ENCODE measurements around the gene F12.
A peak's percentile ranks its signal among the peaks of the same experiment; 100 is the strongest.

The F12 gene

DNA sequence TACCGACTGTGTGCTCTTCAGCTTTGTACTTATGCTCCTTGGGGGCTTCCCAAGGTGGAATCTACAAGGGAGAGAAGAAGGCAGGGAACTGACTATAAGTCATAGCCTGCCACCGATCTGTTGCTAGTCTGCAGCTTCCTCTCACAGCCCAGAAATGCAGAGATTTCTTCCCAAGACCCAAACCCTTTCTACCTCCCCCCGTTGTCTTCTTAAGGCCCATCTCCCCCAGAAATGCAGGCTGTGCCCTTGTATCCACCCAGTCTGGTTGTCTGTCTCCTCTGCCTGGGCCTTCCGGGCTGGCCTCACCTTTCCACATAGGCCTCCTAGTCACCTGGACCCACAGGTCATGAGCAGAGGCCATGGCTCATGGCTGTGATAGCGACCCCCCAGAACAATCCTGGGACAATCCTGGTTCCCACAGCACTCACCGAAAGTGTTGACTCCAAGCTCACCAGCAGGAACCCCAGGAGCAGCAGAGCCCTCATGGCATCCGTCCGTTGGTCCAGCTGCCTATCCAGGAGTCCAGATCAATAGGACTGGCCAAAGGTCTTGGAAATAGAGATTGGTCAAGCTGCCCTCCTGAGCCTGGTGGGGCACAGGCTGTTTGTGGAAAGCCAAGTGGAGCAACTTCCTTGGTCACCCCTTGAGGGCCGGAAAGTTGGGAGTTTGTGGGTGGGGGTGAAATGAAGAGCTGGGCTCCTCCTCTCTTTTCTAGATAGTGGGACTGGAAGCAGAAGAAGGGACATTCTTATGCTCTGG lies at the start of gene F12:
F12 (minus strand) TSS at position 522 of the 759 bp plus-strand sequence; CDS start at position 485, 37 bp downstream.
- DNase-seq = no peak

DNA sequence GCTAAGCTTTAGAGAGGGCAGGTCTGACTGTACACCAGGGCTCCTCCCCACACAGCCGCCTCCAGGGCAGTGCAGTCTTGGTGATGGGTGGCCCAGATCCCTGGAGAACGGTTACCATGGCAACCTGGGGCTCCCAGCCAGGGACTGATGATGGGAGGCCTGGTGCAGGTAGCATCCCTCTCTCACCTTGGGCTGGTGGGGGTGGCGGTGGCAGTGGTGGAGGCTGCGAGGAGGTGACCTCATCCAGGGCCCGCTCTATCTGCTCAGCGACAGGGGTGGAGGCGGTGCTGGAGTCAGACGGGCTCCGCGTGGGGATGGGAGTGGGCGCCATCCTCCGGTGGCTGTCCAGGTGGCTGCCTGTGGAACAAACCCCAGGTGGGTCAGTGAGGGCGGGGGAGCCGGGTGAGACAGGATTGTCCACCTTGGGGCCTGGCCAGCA lies 49.6 kb upstream of the F12 start:
- DNase-seq = no peak

DNA sequence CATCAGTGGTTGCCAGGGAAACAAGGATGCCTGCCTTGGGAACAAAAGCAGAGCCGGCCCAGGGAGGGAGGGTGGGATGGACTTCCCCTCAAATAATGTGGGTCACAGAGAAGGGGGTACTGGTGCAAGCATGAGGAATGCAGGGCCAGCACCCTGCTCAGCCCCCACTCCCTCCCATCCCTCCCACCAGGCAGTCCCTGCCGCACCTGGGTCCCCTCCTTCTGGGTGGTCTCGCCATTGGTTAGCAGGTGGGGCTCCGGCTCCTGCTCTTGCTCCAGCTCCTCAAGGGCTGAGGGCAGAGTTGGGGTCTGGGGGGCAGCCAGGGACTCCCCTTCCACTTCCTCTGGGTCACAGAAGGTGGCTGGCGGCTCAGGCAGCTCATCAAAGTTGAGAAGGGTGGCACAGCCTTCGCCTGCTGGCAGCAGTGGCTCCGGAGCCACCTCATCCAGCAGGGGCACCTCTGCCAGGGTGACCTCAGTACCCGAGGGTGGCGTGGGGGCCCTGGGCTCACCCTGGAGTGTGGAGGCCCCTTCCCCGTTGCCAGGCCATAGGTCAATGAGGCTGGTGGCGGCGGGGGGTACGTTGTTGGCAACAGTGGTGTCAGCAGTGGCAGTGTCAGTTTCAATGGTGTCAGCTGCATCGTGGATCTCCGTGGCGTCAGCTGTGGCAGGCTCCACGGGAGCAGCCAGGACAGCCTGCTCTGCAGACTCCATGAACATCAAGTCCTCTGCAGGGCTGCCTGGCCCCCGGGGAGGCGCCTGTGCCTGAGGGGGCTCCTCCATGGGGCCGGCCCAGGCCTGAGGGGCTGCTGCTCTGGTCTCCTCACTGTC lies 48.7 kb upstream of the F12 start:
- DNase-seq = no peak

DNA sequence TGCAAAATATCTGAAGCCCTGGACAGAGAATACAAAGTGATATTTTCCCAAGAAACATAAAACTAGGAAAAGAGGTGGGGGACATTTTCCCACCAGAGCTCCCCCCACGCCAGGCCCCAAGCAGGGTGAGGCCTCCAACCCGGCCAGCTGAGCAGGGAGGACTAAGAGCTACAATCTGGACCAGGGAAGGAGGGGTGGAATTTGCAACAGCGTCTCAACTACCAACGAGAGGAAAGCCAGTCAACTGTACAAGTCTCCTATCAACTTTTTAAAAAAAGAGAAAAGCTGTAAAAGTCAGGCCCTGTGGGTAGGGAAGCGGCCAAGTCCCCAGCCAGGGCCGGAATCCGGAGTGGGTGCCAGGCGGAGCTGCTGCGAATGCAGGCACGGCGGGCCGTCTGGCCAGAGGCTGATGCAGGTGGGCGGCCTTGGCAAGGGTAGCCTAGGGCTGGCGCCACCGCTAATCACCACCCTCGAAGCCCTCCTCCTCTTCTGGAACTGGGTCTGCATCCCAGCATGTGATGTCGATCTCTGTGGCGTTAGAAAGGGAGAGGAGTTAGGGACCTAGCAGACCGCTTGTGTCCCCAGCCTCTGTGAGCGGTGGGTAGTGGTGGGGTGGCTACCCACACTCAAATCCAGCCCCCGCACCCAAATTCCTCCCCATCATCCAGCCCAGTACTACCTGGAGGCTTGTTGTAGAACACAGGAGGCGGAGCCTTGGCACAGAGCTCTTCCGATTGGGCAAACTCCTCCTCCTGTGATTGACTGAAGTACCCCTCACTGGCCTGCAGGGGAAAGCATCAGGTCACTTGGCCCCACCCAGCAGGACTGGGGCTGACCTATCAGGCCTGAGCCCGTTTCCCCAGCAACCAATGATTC lies 47.9 kb upstream of the F12 start:
- DNase-seq = peak; percentile 84

DNA sequence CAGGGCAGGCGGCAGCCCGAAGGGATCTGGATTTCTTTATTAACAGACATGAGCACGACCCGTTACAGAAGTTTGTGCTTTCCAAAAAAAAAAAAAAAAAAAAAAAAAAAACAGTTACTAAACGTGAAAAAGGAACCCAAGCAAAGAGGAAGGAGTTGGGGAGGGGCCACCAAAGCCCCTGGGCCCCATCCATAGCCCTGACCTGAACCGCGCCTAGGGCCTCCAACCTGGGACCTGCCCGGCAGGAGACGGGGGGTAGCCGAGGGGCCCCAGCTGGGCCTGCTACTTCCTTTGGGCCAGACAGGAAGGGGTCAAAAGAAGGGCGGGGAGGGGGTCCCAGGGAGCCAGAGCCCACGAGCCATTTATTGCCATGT lies 47.2 kb upstream of the F12 start:
- DNase-seq = no peak

DNA sequence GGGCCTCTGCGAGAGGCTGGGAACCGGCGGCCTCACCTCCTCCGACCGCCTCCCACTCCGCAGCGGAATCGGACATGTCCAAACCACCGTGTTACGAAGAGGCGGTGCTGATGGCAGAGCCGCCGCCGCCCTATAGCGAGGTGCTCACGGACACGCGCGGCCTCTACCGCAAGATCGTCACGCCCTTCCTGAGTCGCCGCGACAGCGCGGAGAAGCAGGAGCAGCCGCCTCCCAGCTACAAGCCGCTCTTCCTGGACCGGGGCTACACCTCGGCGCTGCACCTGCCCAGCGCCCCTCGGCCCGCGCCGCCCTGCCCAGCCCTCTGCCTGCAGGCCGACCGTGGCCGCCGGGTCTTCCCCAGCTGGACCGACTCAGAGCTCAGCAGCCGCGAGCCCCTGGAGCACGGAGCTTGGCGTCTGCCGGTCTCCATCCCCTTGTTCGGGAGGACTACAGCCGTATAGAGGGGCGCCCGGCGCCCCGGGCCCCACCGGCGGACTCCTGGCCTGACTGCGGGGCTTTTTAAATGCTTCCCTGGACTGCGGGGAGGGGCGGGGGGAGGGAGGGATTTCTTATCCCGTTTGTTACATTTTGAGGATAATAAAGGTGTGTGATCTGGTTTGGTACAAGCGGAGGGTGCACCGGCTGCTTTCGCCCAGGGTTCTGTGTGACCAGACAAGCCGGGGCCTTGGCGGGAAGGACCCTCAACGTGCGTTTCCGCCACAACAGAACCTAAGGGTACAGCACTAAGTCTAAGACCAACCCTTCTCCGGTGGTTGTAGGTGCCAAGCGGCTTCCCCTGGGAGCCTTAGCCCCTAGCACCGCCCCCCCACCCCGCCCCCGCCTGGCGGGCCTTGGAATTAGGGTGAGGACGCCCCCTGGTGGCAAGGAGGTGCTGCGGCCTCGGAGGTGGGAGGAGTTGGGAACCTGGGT lies 46.6 kb upstream of the F12 start:
- peak; percentile 87 for DNase-seq

DNA sequence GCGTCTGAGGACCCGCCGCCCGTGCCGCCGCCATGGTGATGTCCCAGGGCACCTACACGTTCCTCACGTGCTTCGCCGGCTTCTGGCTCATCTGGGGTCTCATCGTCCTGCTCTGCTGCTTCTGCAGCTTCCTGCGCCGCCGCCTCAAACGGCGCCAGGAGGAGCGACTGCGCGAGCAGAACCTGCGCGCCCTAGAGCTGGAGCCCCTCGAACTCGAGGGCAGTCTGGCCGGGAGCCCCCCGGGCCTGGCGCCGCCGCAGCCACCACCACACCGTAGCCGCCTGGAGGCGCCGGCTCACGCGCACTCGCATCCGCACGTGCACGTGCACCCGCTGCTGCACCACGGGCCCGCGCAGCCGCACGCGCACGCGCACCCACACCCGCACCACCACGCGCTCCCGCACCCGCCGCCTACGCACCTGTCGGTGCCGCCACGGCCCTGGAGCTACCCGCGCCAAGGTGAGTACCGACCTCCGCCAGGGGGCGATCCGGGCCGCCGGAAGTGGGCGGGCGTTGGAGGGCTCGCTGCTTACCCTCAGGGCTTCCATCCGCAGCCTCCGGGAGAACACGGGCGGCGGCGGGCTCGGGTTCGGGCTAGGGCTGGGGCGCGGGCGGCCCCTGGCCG lies 45.8 kb upstream of the F12 start:
- peak; percentile 84 for DNase-seq

DNA sequence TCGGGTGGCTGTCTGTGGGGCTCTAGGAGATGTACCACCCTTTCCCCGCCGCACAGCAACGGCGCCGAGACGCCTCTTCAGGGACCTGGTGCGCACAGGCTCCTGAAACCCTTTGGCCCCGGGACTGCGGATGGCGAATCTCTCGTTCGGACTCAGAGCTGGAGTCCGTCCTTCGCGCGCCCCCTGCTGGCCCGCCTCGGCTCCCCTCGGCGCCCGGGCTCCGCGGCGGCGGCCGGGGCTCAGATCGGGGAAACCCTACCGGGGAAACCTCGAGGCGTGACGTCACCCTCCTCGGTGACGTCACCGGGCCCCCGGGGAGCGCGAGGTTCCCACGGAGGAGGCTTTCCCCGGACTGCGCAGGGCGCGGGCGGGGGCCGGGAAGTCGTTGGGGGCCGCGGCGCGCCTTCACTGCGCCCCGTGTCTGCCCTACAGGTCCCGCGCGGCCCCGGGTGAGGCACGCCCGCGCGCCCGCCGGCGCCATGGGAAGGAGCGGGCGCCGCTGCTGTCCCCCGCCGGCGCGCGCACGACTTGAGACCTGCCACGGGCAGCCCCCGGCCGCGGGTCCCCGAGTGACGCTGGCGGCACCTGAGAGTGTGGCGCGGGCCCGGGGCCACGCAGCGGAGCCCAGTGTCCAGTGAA lies 45.2 kb upstream of the F12 start:
- DNase-seq = peak; percentile 83

DNA sequence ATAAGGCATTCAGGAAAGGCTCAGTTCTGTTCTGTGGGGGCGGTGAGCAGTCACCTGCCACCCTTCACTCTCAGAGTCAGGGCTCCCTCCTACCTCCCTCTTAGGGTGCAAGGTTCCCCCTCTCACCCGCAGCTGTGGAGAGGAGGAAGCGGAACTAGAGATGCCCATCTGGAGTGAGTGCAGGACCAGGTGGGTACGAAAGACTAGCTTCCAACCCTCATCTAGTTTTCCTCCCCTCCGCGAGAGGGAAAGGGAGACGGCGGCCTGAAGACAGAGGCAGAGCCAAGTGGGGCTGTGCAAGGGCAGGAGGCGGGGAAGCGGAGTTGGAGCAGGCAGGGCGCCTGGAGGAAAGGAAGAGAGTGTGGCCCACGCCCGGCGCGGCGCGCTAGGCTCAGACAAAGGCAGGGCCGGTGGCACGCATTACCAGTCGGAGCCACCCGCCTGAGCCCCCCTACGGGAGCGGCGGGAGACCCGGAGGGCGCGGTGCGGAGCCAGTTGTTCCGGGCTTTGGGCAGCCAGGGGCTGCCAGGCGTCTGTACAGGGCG lies 44.6 kb upstream of the F12 start:
- no peak for DNase-seq

DNA sequence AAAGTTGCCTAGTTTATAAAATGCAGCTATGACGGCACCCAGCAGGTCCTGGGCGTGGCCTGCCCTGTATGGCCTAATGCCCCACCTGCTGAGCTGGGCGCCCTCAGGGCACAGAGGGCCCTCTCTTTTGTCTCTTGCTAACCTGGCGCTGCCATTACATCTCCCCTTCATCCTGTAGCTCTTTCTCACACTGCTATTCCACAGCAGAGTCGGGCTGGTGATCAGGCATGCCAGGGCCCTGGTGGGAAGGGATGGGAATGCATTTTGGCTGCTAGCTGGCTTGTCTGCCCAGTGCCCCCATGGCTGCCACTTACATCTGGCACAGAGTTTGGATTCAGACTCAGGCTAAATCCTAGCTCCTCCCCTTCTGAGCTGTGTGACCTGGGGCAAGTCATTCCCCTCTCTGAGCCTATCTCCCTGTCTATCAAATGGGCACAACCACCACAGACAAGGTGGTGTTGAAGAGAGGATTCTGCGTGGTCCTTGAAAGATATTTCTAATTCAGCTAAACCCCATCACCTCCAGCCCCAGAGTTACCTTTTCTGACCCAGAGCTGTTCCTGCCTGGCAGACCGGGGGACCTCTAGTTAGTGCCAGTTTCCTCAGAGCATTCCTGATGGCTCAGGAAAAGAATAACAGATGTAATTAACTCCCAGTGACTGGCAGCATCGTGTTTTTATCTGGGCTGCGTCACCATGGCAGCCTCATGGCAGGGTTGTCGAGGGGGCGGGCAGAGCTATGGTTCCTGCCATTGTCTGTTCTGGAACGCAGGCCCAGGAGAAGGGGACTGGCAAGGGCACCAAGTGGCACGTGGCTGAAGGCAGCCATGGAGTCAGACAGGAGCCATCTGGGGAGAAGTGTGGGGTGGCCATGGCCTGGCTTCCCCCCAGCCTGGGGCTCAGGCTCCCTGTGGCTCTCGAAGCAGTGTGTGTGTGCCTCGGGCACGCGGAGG lies 43.6 kb upstream of the F12 start:
- no peak for DNase-seq

DNA sequence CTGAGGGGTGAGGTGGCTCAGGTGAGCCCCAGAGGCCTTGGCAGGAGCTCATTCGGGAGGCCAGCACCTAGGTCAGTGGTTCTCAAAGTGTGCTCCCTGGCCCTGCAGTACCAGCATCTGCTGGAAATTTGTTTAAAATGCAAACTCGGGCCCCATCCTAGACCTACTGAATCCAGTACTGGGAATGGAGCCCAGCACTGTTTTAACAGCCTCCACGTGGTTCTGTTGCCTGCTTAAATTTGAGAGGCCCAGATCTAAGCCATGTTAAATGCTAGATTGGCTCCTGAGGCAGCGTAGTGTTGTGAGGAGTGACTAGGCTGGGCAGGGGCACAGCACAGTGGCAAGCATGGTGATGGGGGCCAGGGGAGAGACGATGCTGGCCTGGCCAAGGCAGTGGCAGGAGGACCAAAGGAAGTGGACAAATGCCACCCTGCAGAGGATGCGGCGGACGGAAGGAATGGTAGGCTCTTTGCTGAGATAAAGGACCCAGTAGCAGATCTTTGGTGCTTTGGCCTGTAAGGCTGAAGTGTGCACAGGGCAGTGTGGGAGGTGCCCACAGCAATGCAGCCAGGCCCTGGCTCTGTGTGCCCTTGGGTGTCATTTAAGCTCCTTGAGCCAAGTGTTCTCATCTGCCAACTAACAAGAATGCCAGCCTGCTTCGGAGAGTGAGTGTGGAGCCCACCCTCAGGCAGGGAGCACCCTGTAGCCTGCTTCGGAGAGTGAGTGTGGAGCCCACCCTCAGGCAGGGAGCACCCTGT lies 41.5 kb upstream of the F12 start:
- DNase-seq = no peak

DNA sequence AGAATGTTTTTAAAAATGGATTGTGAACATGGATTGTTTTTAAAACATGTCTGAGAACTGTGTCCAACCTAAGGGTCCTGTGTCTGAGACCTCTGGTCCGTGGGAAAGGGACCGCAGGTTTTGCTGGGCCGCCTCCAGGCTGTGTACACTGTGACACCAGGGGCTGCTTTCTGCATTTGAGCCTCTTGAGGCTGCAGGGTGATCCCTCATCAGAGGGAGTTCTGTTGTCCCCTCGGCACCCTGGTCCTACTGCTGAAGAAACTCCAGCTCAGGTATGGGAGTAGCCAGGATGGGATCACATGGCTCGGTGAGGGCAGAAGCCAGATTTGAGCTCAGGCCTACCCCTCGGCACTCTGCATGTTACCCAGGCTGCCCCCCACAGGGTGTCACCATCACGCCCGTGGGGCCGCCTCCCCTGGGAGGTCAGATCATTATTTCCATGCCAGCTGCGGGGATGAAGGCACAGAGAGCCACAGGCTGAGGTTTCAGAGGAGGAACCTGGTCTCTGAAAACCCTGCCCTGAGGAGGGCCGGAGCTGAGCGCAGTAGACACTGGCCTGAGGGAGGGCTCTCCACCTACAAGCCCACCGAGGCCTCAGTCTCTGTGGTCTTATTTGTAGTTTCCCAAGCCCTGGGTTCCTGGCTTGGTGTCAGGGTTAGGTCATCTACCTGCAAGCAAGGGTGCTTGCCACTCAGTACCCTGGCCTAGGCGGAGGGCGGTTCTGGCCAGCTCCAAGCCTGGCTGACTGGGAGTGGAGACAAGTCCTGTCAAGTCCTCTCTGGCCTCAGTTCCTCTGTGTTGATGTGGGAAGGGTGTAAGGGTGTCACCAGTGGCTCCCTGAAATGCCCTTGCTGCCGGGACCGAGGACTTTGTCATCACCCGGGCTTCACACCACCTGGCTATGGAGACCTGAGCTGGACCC lies 40.0 kb upstream of the F12 start:
- no peak for DNase-seq

DNA sequence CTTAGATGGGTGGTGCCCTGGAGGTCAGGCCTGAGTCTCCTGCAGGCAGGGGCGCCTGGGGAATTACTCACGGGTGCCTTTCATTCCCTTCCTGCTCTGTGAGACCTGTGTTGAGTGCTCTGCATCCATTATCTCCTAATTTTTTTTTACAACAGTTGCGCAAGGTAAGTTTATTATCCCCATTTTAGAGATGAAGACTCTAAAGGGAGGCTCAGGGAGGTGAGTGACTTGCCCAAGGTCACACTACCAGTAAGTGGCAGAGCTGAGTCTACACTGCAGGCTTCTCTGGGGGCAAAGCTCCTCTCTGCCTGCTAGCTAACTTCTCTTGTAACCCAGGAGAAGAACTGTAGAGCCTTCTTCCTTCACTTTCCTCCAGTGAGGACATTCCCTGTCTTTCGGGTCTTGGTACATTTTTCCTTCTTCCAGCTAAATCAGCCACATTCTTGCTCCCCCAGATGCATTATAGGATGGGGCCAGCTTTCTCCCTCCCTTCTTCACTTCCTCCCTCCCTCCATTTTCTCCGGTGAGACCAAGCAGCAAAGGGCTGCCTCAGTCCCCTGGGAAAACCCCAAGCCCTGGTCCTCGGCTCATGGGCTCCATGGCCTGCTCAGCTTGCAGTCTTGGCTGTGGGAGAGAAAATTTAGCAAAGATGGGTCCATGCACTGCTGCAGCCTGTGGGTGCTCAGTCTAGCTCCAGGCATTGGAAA lies 39.0 kb upstream of the F12 start:
- DNase-seq = no peak

DNA sequence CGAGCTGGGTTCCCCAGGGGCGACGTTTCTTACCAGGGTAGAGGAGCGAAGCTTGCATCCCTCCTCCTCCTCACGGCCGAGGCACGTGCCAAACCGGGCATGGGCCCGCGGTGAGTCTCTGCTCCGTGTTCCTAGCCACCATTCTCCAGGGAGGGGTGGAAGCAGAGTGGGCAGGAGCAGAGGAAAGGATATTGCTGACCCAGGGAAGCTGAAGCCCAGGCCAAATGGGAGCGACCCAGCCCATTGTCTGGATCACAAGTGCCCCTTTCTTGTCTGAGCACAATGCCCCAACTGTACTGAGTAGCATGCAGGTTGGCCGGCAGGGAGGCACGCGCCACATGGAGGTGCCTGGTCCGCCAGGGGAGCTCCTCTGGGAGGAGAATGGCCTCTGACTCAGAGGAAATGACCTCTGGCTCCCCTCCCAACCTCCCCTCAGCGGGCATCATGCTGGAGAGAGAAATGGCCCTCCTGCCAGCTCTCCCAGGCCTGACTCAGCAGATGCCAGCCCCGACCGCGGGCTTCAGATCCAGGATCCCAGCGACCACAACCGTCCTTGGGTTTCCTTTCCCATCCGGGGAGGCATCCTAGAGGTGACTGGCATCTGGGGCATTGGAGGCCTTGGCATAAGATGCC lies 38.4 kb upstream of the F12 start:
- peak; percentile 2 for DNase-seq

DNA sequence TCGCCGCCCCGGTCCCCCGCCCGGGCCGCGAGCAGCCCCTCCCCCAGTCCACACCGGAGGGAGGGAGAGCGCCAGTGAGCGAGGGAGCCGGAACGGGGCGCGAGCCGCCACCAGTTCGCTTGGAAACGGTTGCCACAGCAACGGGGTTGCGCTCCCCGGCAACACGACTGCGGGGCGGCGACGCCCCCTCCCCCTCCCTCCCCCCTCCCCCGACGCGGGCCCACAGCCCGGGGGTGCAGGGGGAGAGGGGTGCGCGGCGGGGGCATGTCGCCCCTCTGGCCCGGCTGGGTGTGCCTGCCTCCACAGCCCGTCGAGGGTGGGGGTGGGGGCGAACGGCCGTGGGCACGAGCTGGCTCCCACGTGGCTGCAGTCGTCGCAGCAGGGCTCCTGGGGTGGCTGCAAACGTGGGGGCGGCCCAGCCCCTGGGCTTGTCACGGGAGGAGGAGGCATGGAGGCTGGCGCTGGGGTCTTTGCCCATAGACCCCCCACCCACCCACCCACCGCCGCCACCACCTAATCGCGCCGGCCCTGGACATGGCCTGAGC lies 37.8 kb upstream of the F12 start:
- peak; percentile 56 for DNase-seq

All from NCI-H774 (cell line).